ENCODE measurements around the gene ABR. TPM values are rescaled to one million over a fixed set of nuclear protein-coding genes. Genes with fewer than 3 reads are reported as not detected.

ABR gene
- total RNA-seq, 1 donor from 2014 or later = 24.5 TPM

DNA sequence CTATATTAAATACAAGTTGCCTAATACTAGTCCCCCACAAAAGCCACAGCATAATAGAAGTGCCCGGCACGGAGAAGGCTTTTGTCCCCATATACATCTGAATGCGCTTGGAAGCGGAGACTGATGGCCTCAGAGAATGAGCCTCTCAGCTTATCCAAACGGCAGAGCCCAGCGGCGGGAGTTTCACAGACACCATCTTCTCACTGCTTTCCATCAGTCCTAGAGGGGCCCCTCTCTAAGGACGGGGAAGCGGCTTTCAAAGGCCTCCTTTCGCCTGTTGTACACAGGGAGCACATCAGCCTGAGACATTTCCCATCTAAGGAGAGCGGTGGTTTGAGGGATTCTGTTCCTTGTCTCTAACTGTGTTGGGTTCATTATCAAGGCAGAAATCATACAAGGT lies 217.1 kb downstream of the ABR start:
- Histone ChIP-seq H3K4me1 (ENCODE audit: control insufficient read depth in 3 of 3, insufficient read depth in 3 of 3, low read length in 3 of 3) (peaks cover 12 to 24% (median 21%) of the 10 kb centered on the region in 3 donors), H3K9me3 (ENCODE audit: control insufficient read depth in 3 of 3, low read length in 3 of 3) (no peaks in the 10 kb centered on the region), H3K36me3 (ENCODE audit: control insufficient read depth in 3 of 3, insufficient read depth in 3 of 3, low read length in 3 of 3) (no peaks in the 10 kb centered on the region), H3K27ac (ENCODE audit: low read depth, low read length) (no peak overlapping the region), H3K27me3 (ENCODE audit: control insufficient read depth in 3 of 3, insufficient read depth in 3 of 3, low read length in 3 of 3) (no peaks in the 10 kb centered on the region), H3K4me3 (ENCODE audit: low read length in 3 of 3) (no peak overlapping the region), H3K9ac (ENCODE audit: low read depth in 1 of 3, low read length in 3 of 3) (no peak overlapping the region)

DNA sequence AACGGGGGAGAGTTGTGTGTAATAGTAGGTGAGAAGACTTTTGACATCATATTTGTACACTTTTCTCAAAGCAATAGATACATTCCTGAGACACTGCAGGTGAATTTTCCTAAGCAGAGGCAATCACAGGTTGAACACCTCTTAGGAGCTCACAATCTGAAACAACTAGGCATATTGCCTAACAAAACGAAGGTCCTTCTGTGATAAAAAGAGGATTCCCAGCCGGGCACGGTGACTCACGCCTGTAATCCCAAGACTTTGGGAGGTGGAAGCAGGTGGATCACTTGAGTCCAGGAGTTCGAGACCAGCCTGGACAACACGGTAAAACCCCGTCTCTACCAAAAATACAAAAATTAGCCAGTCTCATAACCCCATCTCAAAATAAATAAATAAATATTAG lies 217.6 kb downstream of the ABR start:
- no peak overlapping the region for H3K27ac ChIP-seq (ENCODE audit: low read depth, low read length)
- peaks cover 15 to 27% (median 26%) of the 10 kb centered on the region in 3 donors for H3K4me1 ChIP-seq (ENCODE audit: control insufficient read depth in 3 of 3, insufficient read depth in 3 of 3, low read length in 3 of 3)
- H3K9me3 ChIP-seq (ENCODE audit: control insufficient read depth in 3 of 3, low read length in 3 of 3) = no peaks in the 10 kb centered on the region
- H3K4me3 ChIP-seq (ENCODE audit: low read length in 3 of 3) = no peak overlapping the region
- H3K9ac ChIP-seq (ENCODE audit: low read depth in 1 of 3, low read length in 3 of 3) = no peak overlapping the region
- no peaks in the 10 kb centered on the region for H3K36me3 ChIP-seq (ENCODE audit: control insufficient read depth in 3 of 3, insufficient read depth in 3 of 3, low read length in 3 of 3)
- no peaks in the 10 kb centered on the region for H3K27me3 ChIP-seq (ENCODE audit: control insufficient read depth in 3 of 3, insufficient read depth in 3 of 3, low read length in 3 of 3)

DNA sequence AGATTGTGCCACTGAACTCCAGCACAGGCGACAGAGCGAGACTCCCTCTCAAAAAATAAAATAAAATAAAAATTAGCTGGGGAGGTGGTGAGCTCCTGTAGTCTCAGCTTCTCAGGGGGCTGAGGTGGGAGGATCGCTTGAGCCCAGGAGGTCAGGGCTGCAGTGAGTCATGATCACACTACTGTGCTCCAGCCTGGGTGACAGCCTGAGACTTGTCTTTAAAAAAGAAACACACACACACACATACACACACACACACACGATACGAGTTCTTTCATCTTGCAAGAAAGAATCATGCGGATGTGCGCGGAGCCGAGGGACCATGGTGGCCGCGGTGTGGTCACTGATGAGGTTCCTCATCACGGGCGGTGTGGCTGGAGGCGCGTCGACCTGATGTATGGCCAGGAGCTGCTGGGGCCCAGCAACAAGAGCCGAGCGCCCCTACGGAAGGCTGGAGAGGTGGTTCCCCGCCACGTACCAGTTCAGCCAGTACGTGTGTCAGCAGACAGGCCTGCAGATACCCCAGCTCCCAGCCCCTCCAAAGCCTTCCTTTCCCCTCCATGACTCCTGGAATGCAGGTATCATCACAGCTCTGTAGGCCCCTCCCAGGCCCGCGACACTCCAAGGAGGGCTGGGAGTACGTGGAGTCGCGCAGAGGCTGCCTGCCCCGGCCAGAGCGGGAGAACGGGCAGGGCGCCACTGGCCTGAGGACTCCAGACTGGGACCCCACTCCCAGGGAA lies 220.9 kb downstream of the ABR start:
- H3K4me3 ChIP-seq (ENCODE audit: low read length in 3 of 3) = no peak overlapping the region
- H3K9me3 ChIP-seq (ENCODE audit: control insufficient read depth in 3 of 3, low read length in 3 of 3) = no peaks in the 10 kb centered on the region
- no peaks in the 10 kb centered on the region for H3K36me3 ChIP-seq (ENCODE audit: control insufficient read depth in 3 of 3, insufficient read depth in 3 of 3, low read length in 3 of 3)
- H3K27me3 ChIP-seq (ENCODE audit: control insufficient read depth in 3 of 3, insufficient read depth in 3 of 3, low read length in 3 of 3) = no peaks in the 10 kb centered on the region
- peak overlapping the region; percentile 92 for H3K27ac ChIP-seq (ENCODE audit: low read depth, low read length)
- H3K9ac ChIP-seq (ENCODE audit: low read depth in 1 of 3, low read length in 3 of 3) = peak overlapping the region in 1 of 3 donors; percentile 16
- H3K4me1 ChIP-seq (ENCODE audit: control insufficient read depth in 3 of 3, insufficient read depth in 3 of 3, low read length in 3 of 3) = peaks cover 18 to 30% (median 26%) of the 10 kb centered on the region in 3 donors

DNA sequence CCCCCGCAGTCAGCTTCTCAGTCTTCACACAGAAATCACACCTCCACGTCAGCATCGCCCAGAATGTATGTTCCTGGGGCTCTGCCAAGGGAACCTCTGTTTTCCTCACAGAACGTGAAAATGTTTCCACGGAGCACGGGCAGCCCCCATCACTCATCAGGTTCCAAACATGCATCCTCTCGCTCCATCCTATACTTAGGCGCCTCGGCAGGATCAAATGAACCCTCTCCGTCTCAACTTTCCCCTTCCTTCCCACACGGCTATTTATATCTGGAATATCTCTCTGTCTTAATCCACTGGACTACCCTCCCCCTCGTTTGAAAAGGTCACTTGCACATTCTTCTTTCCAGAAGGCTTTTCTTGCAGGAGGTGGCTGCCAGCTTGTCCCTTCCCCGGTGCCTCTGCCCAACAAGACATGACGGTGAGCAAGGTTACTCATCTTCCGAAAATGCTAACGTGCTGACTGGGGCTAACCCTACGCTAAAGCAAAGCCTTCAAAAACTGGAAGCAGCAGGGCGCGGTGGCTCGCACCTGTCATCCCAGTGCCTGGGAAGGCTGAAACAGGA lies 221.8 kb downstream of the ABR start:
- Histone ChIP-seq H3K9me3 (ENCODE audit: control insufficient read depth in 3 of 3, low read length in 3 of 3) (no peaks in the 10 kb centered on the region), H3K27ac (ENCODE audit: low read depth, low read length) (peak overlapping the region; percentile 92), H3K4me1 (ENCODE audit: control insufficient read depth in 3 of 3, insufficient read depth in 3 of 3, low read length in 3 of 3) (peaks cover 18 to 31% (median 26%) of the 10 kb centered on the region in 3 donors)

DNA sequence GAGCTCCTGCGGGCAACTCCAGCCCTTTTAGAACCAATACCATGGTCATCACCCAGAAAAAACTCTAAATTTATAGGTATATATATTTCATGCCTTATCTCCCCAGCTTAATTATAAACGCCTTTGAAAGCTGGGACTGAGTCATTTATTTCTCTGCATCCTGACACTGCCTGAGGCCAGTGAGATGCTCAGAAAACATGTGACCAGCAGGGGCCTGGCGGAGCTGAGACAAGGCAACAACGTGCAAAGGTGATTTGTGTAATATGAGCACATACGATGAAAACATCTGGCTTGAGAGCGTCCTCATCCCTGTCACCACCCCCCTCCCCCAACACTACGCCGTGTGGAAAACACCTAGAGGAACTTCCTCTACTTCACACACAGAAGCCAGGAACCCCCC lies 222.9 kb downstream of the ABR start:
- H3K27ac ChIP-seq (ENCODE audit: low read depth, low read length) = peak overlapping the region; percentile 36
- H3K4me3 ChIP-seq (ENCODE audit: low read length in 3 of 3) = no peak overlapping the region
- no peaks in the 10 kb centered on the region for H3K9me3 ChIP-seq (ENCODE audit: control insufficient read depth in 3 of 3, low read length in 3 of 3)
- H3K4me1 ChIP-seq (ENCODE audit: control insufficient read depth in 3 of 3, insufficient read depth in 3 of 3, low read length in 3 of 3) = peaks cover 19 to 32% (median 25%) of the 10 kb centered on the region in 3 donors
- no peaks in the 10 kb centered on the region for H3K36me3 ChIP-seq (ENCODE audit: control insufficient read depth in 3 of 3, insufficient read depth in 3 of 3, low read length in 3 of 3)
- no peak overlapping the region for H3K9ac ChIP-seq (ENCODE audit: low read depth in 1 of 3, low read length in 3 of 3)
- no peaks in the 10 kb centered on the region for H3K27me3 ChIP-seq (ENCODE audit: control insufficient read depth in 3 of 3, insufficient read depth in 3 of 3, low read length in 3 of 3)

More for the DNA sequence above, 221.8 kb downstream of the ABR start:
- peak overlapping the region in 1 of 3 donors; percentile 49 for H3K4me3 ChIP-seq (ENCODE audit: low read length in 3 of 3)
- H3K27me3 ChIP-seq (ENCODE audit: control insufficient read depth in 3 of 3, insufficient read depth in 3 of 3, low read length in 3 of 3) = no peaks in the 10 kb centered on the region
- H3K36me3 ChIP-seq (ENCODE audit: control insufficient read depth in 3 of 3, insufficient read depth in 3 of 3, low read length in 3 of 3) = no peaks in the 10 kb centered on the region
- peak overlapping the region in 2 of 3 donors; percentile 32 to 50 for H3K9ac ChIP-seq (ENCODE audit: low read depth in 1 of 3, low read length in 3 of 3)

DNA sequence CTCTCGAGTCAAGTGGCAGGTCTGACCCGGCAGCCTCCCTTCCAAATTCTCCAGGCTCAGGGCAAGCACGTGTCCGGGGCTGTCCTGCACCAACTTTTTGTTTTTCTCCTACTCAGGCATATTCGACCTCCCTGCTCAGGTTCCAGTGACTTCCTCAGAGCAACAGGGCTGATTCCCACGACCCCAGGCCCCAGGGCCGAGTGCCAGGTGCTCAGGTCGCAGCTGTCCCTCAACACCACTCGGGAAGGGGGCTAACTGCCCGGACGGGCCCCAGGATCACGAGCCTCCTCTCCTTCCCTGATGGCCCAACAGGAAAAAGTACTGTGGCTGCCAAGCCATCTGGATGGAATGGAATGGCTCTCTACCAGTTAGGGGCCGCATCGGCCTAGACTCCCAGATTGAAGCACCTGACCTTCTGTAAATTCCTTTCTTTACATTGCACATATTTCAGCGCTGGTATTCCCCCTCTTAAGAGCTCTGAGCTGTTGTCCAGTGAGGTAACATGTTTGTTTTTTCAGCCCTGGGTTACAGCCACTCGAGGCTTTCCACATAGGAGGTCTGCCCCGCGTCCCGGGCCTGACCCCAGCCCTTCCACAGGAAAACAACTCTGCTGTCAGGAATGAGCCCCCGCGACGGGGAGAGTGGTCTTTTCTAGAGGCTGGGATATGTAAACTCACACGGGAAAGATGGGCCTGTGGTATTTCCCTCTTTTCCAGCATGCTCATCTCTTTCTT lies 225.2 kb downstream of the ABR start:
- Histone ChIP-seq H3K27me3 (ENCODE audit: control insufficient read depth in 3 of 3, insufficient read depth in 3 of 3, low read length in 3 of 3) (no peaks in the 10 kb centered on the region), H3K9me3 (ENCODE audit: control insufficient read depth in 3 of 3, low read length in 3 of 3) (no peaks in the 10 kb centered on the region), H3K9ac (ENCODE audit: low read depth in 1 of 3, low read length in 3 of 3) (peak overlapping the region in 1 of 3 donors; percentile 60), H3K4me3 (ENCODE audit: low read length in 3 of 3) (no peak overlapping the region), H3K27ac (ENCODE audit: low read depth, low read length) (peak overlapping the region; percentile 49), H3K36me3 (ENCODE audit: control insufficient read depth in 3 of 3, insufficient read depth in 3 of 3, low read length in 3 of 3) (no peaks in the 10 kb centered on the region), H3K4me1 (ENCODE audit: control insufficient read depth in 3 of 3, insufficient read depth in 3 of 3, low read length in 3 of 3) (peaks cover 33 to 45% (median 38%) of the 10 kb centered on the region in 3 donors)

DNA sequence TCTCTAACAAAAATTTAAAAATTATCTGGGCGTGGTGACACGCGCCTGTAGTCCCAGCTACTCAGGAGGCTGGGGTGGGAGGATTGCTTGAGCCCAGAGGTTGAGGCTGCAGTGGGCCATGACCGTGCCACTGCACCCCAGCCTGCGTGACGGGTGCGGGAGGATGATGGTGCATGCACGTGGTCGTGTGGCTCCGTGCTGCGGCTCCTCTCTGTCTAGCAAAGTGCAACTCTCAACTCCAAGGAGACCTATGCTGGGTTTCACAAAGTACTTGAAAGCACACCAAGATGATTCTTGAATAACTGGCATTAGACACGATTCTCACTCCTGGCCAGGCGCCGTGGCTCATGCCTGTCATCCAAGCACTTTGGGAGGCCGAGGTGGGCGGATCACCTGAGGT lies 226.0 kb downstream of the ABR start:
- H3K27me3 ChIP-seq (ENCODE audit: control insufficient read depth in 3 of 3, insufficient read depth in 3 of 3, low read length in 3 of 3) = no peaks in the 10 kb centered on the region
- no peak overlapping the region for H3K27ac ChIP-seq (ENCODE audit: low read depth, low read length)
- H3K9ac ChIP-seq (ENCODE audit: low read depth in 1 of 3, low read length in 3 of 3) = no peak overlapping the region
- peaks cover 33 to 45% (median 38%) of the 10 kb centered on the region in 3 donors for H3K4me1 ChIP-seq (ENCODE audit: control insufficient read depth in 3 of 3, insufficient read depth in 3 of 3, low read length in 3 of 3)
- no peaks in the 10 kb centered on the region for H3K9me3 ChIP-seq (ENCODE audit: control insufficient read depth in 3 of 3, low read length in 3 of 3)
- no peaks in the 10 kb centered on the region for H3K36me3 ChIP-seq (ENCODE audit: control insufficient read depth in 3 of 3, insufficient read depth in 3 of 3, low read length in 3 of 3)
- no peak overlapping the region for H3K4me3 ChIP-seq (ENCODE audit: low read length in 3 of 3)

Small RNA genes lying within 50 kb of the gene (small RNA-seq; reads per million reads assigned to genes)
- gene AC016292.2 (not detected), gene MIR3183 (not detected), gene RF00017 (not detected)

Other genes with a start within 250 kb of the ABR start
- 33.9 TPM for gene NXN, start 200.2 kb downstream of the ABR start, total RNA-seq
- gene TIMM22, start 182.9 kb downstream of the ABR start, total RNA-seq = 15.1 TPM
- gene BHLHA9, start 90.5 kb upstream of the ABR start, total RNA-seq = not detected
- 0.52 TPM for gene TRARG1, start 99.7 kb upstream of the ABR start, total RNA-seq
- 280 TPM for gene YWHAE, start 220.2 kb upstream of the ABR start, total RNA-seq

Measured in skeletal muscle tissue (tissue), 5 donors.